DOHH2 (cell line): ENCODE measurements around the gene LRRC61.

Source experiments
- H3F3A ChIP-seq: fragments of 200-600 bp; sonication (generic), shearing (Covaris generic); 2 replicates; pipeline ENCODE4 v1.6.0; 2016; ENCODE audit warnings: antibody characterized with exemption, mild to moderate bottlenecking; ENCODE audit not compliant: control insufficient read depth, insufficient read depth
- H3K27ac ChIP-seq: fragments of 200-600 bp; sonication (generic); 2 replicates; pipeline ENCODE4 v1.5.1; 2014; ENCODE audit warnings: low read depth, mild to moderate bottlenecking, low read length, moderate library complexity
- H3K27me3 ChIP-seq: fragments of 200-600 bp; sonication (generic); 2 replicates; pipeline ENCODE4 v1.6.1; 2014; ENCODE audit warnings: mild to moderate bottlenecking, low read length, mixed read lengths; ENCODE audit not compliant: control insufficient read depth
- H3K36me3 ChIP-seq: fragments of 200-600 bp; sonication (generic); 2 replicates; pipeline ENCODE4 v1.6.1; 2014; ENCODE audit warnings: mild to moderate bottlenecking, low read length, moderate library complexity, mixed read lengths; ENCODE audit not compliant: control insufficient read depth
- H3K4me1 ChIP-seq: fragments of 200-600 bp; sonication (generic); 2 replicates; pipeline ENCODE4 v1.6.1; 2014; ENCODE audit warnings: mild to moderate bottlenecking, low read length, mixed read lengths; ENCODE audit not compliant: control insufficient read depth
- H3K4me2 ChIP-seq: fragments of 200-600 bp; sonication (generic); 2 replicates; pipeline ENCODE4 v1.6.0; 2014; ENCODE audit warnings: mild to moderate bottlenecking, low read length, moderate library complexity
- H3K4me3 ChIP-seq: fragments of 200-600 bp; sonication (generic); 2 replicates; pipeline ENCODE4 v1.5.1; 2014; ENCODE audit warnings: mild to moderate bottlenecking, low read length, mixed read lengths
- H3K79me2 ChIP-seq: fragments of 200-600 bp; sonication (generic); 2 replicates; pipeline ENCODE4 v1.6.1; 2014; ENCODE audit warnings: mild to moderate bottlenecking, low read length, mixed read lengths; ENCODE audit not compliant: control insufficient read depth
- H3K9me2 ChIP-seq: fragments of 200-600 bp; sonication (generic); replicated peaks from 2 replicates; pipeline ENCODE4 v1.6.1; 2014; ENCODE audit warnings: mild to moderate bottlenecking, low read length, mixed read lengths; ENCODE audit not compliant: control insufficient read depth
- H3K9me3 ChIP-seq: fragments of 200-600 bp; sonication (generic); 2 replicates; pipeline ENCODE4 v1.6.1; 2014; ENCODE audit warnings: antibody characterized with exemption, low read length, mixed read lengths; ENCODE audit not compliant: control insufficient read depth, insufficient read depth
- H4K20me1 ChIP-seq: fragments of 200-600 bp; sonication (generic); 2 replicates; pipeline ENCODE4 v1.6.0; 2014; ENCODE audit warnings: low read depth, mild to moderate bottlenecking, antibody characterized with exemption, low read length, moderate library complexity; ENCODE audit not compliant: control insufficient read depth, insufficient read depth
- EZH2phosphoT487 ChIP-seq: fragments of 200-600 bp; sonication (generic); IDR thresholded peaks from 2 replicates; pipeline ENCODE4 v1.6.1; 2017; ENCODE audit warnings: borderline replicate concordance, mild to moderate bottlenecking, antibody characterized with exemption, low read length, moderate library complexity, mixed read lengths
- TF ChIP-seq, protein P1 (sequence below): fragments of 200-600 bp; sonication (generic); IDR thresholded peaks from one replicate; pipeline ENCODE4 v1.5.1; 2014; ENCODE audit warnings: antibody characterized with exemption, mild to moderate bottlenecking, low read depth, low read length; ENCODE audit not compliant: poor library complexity, severe bottlenecking

LRRC61 gene

DNA sequence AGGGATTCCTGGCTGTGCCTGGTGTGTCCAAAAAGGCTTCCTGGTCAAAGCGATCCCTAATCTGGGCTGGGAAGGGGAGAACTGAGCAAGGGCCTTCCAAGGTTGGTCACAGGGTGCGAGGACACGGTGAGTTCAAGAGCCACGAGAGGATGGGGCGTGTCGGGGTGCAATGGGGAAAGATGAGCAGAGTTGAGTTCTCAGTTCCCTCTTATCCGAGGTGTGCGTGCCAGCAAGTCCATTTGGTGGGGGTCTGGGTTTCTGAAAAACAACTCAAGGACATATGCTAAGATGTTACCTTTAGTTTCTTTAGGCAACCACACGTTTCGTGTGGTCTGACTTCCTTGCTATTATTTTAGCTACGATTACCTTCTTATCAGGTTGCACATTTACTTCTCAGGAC, 57.3 kb downstream of the LRRC61 start:
- no peaks in the 10 kb centered on the region for H3K9me2 ChIP-seq
- TF ChIP-seq EZH2phosphoT487: no peak
- TF ChIP-seq, protein P1, sequence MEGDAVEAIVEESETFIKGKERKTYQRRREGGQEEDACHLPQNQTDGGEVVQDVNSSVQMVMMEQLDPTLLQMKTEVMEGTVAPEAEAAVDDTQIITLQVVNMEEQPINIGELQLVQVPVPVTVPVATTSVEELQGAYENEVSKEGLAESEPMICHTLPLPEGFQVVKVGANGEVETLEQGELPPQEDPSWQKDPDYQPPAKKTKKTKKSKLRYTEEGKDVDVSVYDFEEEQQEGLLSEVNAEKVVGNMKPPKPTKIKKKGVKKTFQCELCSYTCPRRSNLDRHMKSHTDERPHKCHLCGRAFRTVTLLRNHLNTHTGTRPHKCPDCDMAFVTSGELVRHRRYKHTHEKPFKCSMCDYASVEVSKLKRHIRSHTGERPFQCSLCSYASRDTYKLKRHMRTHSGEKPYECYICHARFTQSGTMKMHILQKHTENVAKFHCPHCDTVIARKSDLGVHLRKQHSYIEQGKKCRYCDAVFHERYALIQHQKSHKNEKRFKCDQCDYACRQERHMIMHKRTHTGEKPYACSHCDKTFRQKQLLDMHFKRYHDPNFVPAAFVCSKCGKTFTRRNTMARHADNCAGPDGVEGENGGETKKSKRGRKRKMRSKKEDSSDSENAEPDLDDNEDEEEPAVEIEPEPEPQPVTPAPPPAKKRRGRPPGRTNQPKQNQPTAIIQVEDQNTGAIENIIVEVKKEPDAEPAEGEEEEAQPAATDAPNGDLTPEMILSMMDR: no peak
- peaks cover 43% of the 10 kb centered on the region for H3F3A ChIP-seq
- H3K9me3 ChIP-seq: no peaks in the 10 kb centered on the region
- no peaks in the 10 kb centered on the region; the same call in 1 of the 2 replicates for H4K20me1 ChIP-seq
- H3K4me2 ChIP-seq: peak overlapping the region; percentile 86
- H3K4me3 ChIP-seq: peak overlapping the region; percentile 79
- H3K27me3 ChIP-seq: no peaks in the 10 kb centered on the region
- peaks cover 83% of the 10 kb centered on the region for H3K4me1 ChIP-seq
- H3K36me3 ChIP-seq: peaks cover 13% of the 10 kb centered on the region
- peak overlapping the region; percentile 81 for H3K27ac ChIP-seq
- H3K79me2 ChIP-seq: peaks cover 54% of the 10 kb centered on the region

DNA sequence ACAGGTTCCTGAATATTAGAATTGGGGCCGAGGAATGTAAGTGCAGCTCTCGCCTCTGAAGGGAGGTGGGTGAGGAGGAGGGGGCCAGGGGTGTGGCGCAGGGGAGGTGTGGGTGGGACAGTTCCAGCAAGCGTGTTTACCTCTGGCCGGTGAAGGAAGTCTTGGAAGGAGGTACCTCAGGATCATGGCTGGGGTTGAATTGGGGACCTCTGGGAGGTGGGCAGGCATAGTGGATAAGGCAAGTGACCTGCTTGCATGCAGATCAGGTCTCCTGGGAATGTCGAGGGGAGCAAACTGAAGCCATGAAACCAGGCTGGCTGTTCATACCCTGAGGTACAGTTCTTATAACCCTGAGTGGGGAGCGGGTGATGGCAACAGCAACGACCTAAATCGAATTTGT, 57.9 kb downstream of the LRRC61 start:
- H3K27ac ChIP-seq: peak overlapping the region; percentile 81
- peaks cover 37% of the 10 kb centered on the region for H3F3A ChIP-seq
- peak overlapping the region; percentile 86 for H3K4me2 ChIP-seq
- TF ChIP-seq, protein P1: no peak
- TF ChIP-seq EZH2phosphoT487: no peak
- no peaks in the 10 kb centered on the region for H3K9me3 ChIP-seq
- no peaks in the 10 kb centered on the region for H3K9me2 ChIP-seq
- H3K4me3 ChIP-seq: peak overlapping the region; percentile 79
- no peaks in the 10 kb centered on the region for H3K27me3 ChIP-seq
- H3K79me2 ChIP-seq: peaks cover 54% of the 10 kb centered on the region
- no peaks in the 10 kb centered on the region; the same call in 1 of the 2 replicates for H4K20me1 ChIP-seq
- peaks cover 78% of the 10 kb centered on the region for H3K4me1 ChIP-seq
- peaks cover 13% of the 10 kb centered on the region for H3K36me3 ChIP-seq

DNA sequence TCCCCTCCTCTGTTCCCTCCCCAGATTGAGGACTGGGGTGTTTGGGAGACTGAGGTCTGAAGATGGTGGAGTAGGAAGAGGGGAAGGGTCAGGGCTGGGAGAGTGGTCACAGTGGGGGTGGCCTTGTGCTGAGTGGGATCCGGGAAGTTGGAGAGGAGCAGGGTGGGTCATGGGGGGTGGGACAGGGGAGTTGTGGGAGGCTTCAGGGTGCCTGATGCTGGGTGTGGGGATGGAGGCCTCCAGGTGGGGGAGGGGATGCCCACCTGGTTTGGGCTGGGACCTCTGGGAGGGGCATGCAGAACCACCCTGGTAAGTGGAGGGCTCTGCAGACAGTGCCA, 58.6 kb downstream of the LRRC61 start:
- peaks cover 76% of the 10 kb centered on the region for H3K4me1 ChIP-seq
- H3K36me3 ChIP-seq: peaks cover 15% of the 10 kb centered on the region
- peaks cover 31% of the 10 kb centered on the region for H3F3A ChIP-seq
- no peaks in the 10 kb centered on the region for H3K9me2 ChIP-seq
- H3K4me3 ChIP-seq: peak overlapping the region; percentile 72
- H3K9me3 ChIP-seq: no peaks in the 10 kb centered on the region
- no peak for TF ChIP-seq EZH2phosphoT487
- TF ChIP-seq, protein P1: no peak
- peak overlapping the region; percentile 67 for H3K27ac ChIP-seq
- H4K20me1 ChIP-seq: no peaks in the 10 kb centered on the region; the same call in 1 of the 2 replicates
- H3K79me2 ChIP-seq: peaks cover 54% of the 10 kb centered on the region
- no peaks in the 10 kb centered on the region for H3K27me3 ChIP-seq
- H3K4me2 ChIP-seq: peak overlapping the region; percentile 86
